Sigmoid colon (tissue), 7 donors: ENCODE data around the gene TAF6. TPM values are rescaled to one million over a fixed set of nuclear protein-coding genes. Genes with fewer than 3 reads are reported as not detected.

Experiments used
- DNase-seq: peaks from one replicate; pipeline ENCODE4 v3.0.0-alpha.2; 2019
- H3K27ac ChIP-seq, 4 donors: fragments of 200-600 bp; sonication (generic); one replicate each; pipeline ENCODE4 v1.5.1; 2016 to 2019; ENCODE audit warnings: mild to moderate bottlenecking in 1 of 4
- H3K27me3 ChIP-seq, 3 donors: fragments of 200-600 bp; sonication (generic); one replicate each; pipeline ENCODE4 v1.5.1; 2019; ENCODE audit warnings: mild to moderate bottlenecking in 1 of 3
- H3K36me3 ChIP-seq, 4 donors: fragments of 200-600 bp; sonication (generic); one replicate each; pipeline ENCODE4 v1.5.1; 2016 to 2019
- H3K4me1 ChIP-seq, 4 donors: fragments of 200-600 bp; sonication (generic); one replicate each; pipeline ENCODE4 v1.5.1; 2017 to 2019
- H3K4me3 ChIP-seq, 4 donors: fragments of 200-600 bp; sonication (generic); one replicate each; pipeline ENCODE4 v1.5.1; 2017 to 2019; ENCODE audit warnings: mild to moderate bottlenecking in 2 of 4, moderate library complexity in 1 of 4
- H3K9me3 ChIP-seq, 4 donors: fragments of 200-600 bp in 3 of 4; sonication (generic) in 3 of 4; one replicate each; pipeline versions ENCODE4 v1.5.1 to v1.6.1; 2013 to 2019
- CTCF ChIP-seq, 4 experiments: fragments of 450-650 bp in 3 of 4; fragments of 200-600 bp in 1 of 4; IDR thresholded peaks; one replicate each; pipeline ENCODE4 v1.5.1; 2016 to 2019; ENCODE audit warnings: antibody characterized with exemption in 4 of 4, mild to moderate bottlenecking in 3 of 4, moderate library complexity in 2 of 4
- EP300 ChIP-seq, 4 donors: sonication (generic); formaldehyde crosslinking; IDR thresholded peaks; one replicate each; pipeline ENCODE4 v1.6.1; 2017; ENCODE audit warnings: antibody characterized with exemption in 4 of 4
- POLR2A ChIP-seq, 2 donors: fragments of 450-650 bp; IDR thresholded peaks; one replicate each; pipeline ENCODE4 v1.6.1; 2016; ENCODE audit warnings: antibody characterized with exemption in 2 of 2, mild to moderate bottlenecking in 2 of 2, moderate library complexity in 2 of 2
- POLR2AphosphoS5 ChIP-seq, 4 donors: sonication (generic); formaldehyde crosslinking; IDR thresholded peaks; one replicate each; pipeline ENCODE4 v1.6.1; 2017; ENCODE audit warnings: antibody characterized with exemption in 4 of 4
- WGBS, 2 donors: extraction: QIAGEN DNeasy Blood & Tissue Kit; methylation state at CpG; one replicate each; pipeline ENCODE4 v1.1.7; 2013; 5-methylcytosine and 5-hydroxymethylcytosine counted together
- intact Hi-C: fragments of 100-400 bp; cut with DNase I; formaldehyde crosslinking; loops from one replicate; pipeline ENCODE4 v1.15.1; 2023
- polyA plus RNA-seq, 3 donors: library from polyadenylated mRNA; stranded (reverse); fragments of 200-250 nt; gene quantifications; one replicate each; pipeline ENCODE4 v1.2.3, GENCODE V29; 2013
- total RNA-seq, 4 donors: library from RNA; depleted of rRNA; stranded (reverse); fragments of >200 nt; gene quantifications; one replicate each; pipeline ENCODE4 v1.1.0, GENCODE V29; 2016
- donor health status: healthy with polysubstance abuse.
- donor health status: Bipolar disorder and iron deficiency.
- donor health status: healthy.

Gene TAF6
- total and polyA plus RNA-seq, 7 donors, result 18.0 to 87.8 (median 56.6) TPM

DNA sequence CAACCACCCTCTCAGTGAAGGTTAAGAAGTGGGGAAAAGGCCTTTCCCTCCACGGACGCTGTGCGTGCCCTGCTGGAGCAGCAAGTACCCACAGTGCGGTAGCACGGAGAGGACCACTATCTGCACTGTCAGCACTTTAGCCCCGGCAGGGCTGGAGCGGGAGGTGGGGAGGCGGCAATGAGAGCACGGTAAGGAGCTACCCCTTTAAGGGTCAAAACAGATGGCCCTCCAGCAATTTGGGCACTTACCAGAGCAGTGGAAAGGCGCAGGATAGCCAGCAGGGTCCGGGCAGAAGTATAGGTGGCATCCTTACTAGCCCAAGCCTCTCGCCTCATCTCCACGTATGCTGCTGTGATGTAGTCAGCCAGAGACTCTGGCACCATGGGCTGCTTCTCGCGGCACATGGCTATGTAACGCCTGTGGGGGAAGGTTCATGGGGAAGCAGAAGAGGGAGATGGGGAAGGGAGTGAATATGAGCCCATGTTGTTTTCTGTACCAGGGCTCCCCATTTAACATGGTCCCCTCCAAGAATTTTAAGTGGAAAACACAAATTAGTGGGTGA lies 25.2 kb downstream of the TAF6 start:
- no peak for TF ChIP-seq POLR2A (IDR thresholded peaks at IDR 0.05)
- TF ChIP-seq POLR2AphosphoS5 (IDR thresholded peaks at IDR 0.05), result no peak
- TF ChIP-seq EP300 (IDR thresholded peaks at IDR 0.05), result no peak
- no peak for TF ChIP-seq CTCF (IDR thresholded peaks at IDR 0.05)
- H3K27ac ChIP-seq, result peak overlapping the region in 3 of 4 donors; percentile 23 to 57 (median 26)
- H3K4me1 ChIP-seq, result peaks cover 0 to 31% (median 28%) of the 10 kb centered on the region in 4 donors
- H3K36me3 ChIP-seq, result peaks cover 72 to 92% (median 83%) of the 10 kb centered on the region in 4 donors
- DNase-seq, result no peak
- 88 to 89% methylated on average over 16 of the region's 16 CpGs for WGBS, 2 donors
- intact Hi-C loops, result no loop called here
- no peaks in the 10 kb centered on the region for H3K9me3 ChIP-seq
- H3K27me3 ChIP-seq, result no peaks in the 10 kb centered on the region
- H3K4me3 ChIP-seq, result no peak overlapping the region

GRCh38 chr7:100093498-100093897 lies 25.7 kb downstream of the TAF6 start:
- Histone ChIP-seq H3K27me3 (no peaks in the 10 kb centered on the region), H3K4me3 (no peak overlapping the region), H3K27ac (peak overlapping the region in 3 of 4 donors; percentile 23 to 57 (median 26)), H3K4me1 (peaks cover 0 to 28% (median 26%) of the 10 kb centered on the region in 4 donors), H3K36me3 (peaks cover 67 to 86% (median 78%) of the 10 kb centered on the region in 4 donors), H3K9me3 (no peaks in the 10 kb centered on the region)
- WGBS, 2 donors, result 70 to 77% methylated on average over 13 of the region's 13 CpGs
- intact Hi-C loops, result no loop called here
- no peak for TF ChIP-seq CTCF (IDR thresholded peaks at IDR 0.05)
- peak in 2 of 4 donors; percentile 27 to 37 for TF ChIP-seq POLR2AphosphoS5 (IDR thresholded peaks at IDR 0.05)
- peak; percentile 71 for DNase-seq

DNA sequence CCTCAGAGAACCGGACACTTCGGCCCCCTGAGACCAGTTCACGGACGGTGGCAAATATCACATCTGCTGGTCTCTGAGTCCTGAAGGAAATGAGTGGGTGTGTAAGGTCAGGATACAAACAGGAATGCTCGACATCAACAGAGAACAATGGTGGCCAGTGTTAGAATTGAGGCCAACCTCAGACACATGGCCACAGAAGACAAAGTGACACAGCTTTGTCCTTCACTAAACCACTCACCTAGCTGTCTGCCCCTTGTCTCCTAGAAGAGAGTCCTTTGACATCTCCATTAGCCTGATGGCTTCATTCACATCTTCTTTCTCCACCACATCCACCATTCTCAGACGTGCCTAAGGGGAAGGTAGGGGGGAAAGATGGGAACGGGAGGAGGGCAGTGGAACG lies 26.1 kb downstream of the TAF6 start:
- Histone ChIP-seq H3K27ac (peak overlapping the region in 3 of 4 donors; percentile 23 to 57 (median 26)), H3K4me1 (peaks cover 0 to 32% (median 28%) of the 10 kb centered on the region in 4 donors), H3K36me3 (peaks cover 63 to 82% (median 73%) of the 10 kb centered on the region in 4 donors), H3K4me3 (no peak overlapping the region), H3K27me3 (no peaks in the 10 kb centered on the region), H3K9me3 (no peaks in the 10 kb centered on the region)
- TF ChIP-seq CTCF (IDR thresholded peaks at IDR 0.05) (no peak), EP300 (IDR thresholded peaks at IDR 0.05) (no peak), POLR2A (IDR thresholded peaks at IDR 0.05) (no peak)
- intact Hi-C loops, result no loop called here
- WGBS, 2 donors, result 62 to 72% methylated on average over 8 of the region's 8 CpGs
- no peak for DNase-seq

DNA sequence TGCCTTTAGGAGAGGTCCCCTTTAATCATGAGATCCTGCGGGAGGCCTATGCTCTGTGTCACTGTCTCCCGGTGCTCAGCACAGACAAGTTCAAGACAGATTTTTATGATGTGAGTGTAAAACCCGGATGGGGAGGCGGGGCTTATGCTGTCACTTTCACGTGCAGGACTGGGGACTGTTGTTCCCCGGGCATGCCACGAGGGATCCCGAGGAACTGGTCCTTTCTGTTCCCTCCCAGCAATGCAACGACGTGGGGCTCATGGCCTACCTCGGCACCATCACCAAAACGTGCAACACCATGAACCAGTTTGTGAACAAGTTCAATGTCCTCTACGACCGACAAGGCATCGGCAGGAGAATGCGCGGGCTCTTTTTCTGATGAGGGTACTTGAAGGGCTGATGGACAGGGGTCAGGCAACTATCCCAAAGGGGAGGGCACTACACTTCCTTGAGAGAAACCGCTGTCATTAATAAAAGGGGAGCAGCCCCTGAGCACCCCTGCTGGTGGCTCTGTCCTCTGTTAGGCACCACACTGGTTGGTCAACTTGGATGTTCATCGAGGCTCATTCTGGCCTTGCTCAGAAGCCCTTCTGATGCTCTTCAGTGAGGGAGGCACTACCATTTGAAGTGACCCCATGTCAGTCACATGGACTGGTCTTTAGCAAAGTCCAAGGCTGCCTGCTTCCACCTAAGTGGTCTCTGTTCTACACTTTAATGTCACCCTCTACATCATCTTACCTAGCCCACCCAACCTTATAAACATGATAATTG lies 27.6 kb downstream of the TAF6 start:
- H3K36me3 ChIP-seq, result peaks cover 52 to 67% (median 59%) of the 10 kb centered on the region in 4 donors
- intact Hi-C loops, result no loop called here
- no peaks in the 10 kb centered on the region for H3K27me3 ChIP-seq

More for the DNA sequence above, 27.6 kb downstream of the TAF6 start:
- TF ChIP-seq EP300 (IDR thresholded peaks at IDR 0.05) (no peak), POLR2A (IDR thresholded peaks at IDR 0.05) (no peak), CTCF (IDR thresholded peaks at IDR 0.05) (no peak), POLR2AphosphoS5 (IDR thresholded peaks at IDR 0.05) (no peak)
- Histone ChIP-seq H3K4me3 (no peak overlapping the region), H3K9me3 (no peaks in the 10 kb centered on the region), H3K4me1 (peaks cover 0 to 43% (median 39%) of the 10 kb centered on the region in 4 donors), H3K27ac (no peak overlapping the region)
- WGBS, 2 donors, result 49 to 69% methylated on average over 19 of the region's 19 CpGs
- DNase-seq, result no peak
